RWPE2 (cell line): ENCODE data around the gene ATXN7L1.

Experiments
- ATAC-seq: fragments of 200-7000 bp; cut with Tn5 transposase; 3 replicates; pipeline ENCODE4 v1.9.1; 2021; ENCODE audit warnings: low read depth
- DNase-seq: peaks from one replicate; pipeline ENCODE4 v3.0.0-alpha.2; 2020; ENCODE audit warnings: low spot score
- H3K27ac ChIP-seq: fragments of 450-650 bp; 2 replicates; pipeline ENCODE4 v1.5.1; 2017; ENCODE audit warnings: mild to moderate bottlenecking; ENCODE audit not compliant: poor library complexity, severe bottlenecking
- H3K27me3 ChIP-seq: fragments of 250-450 bp; sonication (Bioruptor Pico); 2 replicates; pipeline ENCODE4 v1.5.1; 2021; ENCODE audit warnings: mild to moderate bottlenecking, moderate library complexity; ENCODE audit not compliant: insufficient read depth, poor library complexity, severe bottlenecking
- H3K36me3 ChIP-seq: fragments of 250-450 bp; sonication (Bioruptor Pico); 2 replicates; pipeline ENCODE4 v1.5.1; 2020; ENCODE audit warnings: low read depth, mild to moderate bottlenecking, moderate library complexity
- H3K4me1 ChIP-seq: fragments of 250-450 bp; sonication (Bioruptor Pico); 2 replicates; pipeline ENCODE4 v1.5.1; 2021; ENCODE audit warnings: mild to moderate bottlenecking, moderate library complexity; ENCODE audit not compliant: insufficient read depth, poor library complexity, severe bottlenecking
- H3K4me3 ChIP-seq: fragments of 250-450 bp; sonication (Bioruptor Pico); 2 replicates; pipeline ENCODE4 v1.5.1; 2021; ENCODE audit warnings: mild to moderate bottlenecking, moderate library complexity; ENCODE audit not compliant: severe bottlenecking
- H3K9me3 ChIP-seq: fragments of 250-450 bp; sonication (Bioruptor Pico); 2 replicates; pipeline ENCODE4 v1.5.1; 2021; ENCODE audit warnings: mild to moderate bottlenecking, moderate library complexity; ENCODE audit not compliant: severe bottlenecking
- CTCF ChIP-seq: fragments of 450-650 bp; IDR thresholded peaks from one replicate; pipeline ENCODE4 v1.5.1; 2017; ENCODE audit warnings: mild to moderate bottlenecking, moderate library complexity; ENCODE audit not compliant: poor library complexity, severe bottlenecking

The ATXN7L1 gene

GRCh38 chr7:105652359-105652993, 223.9 kb downstream of the ATXN7L1 start:
- Histone ChIP-seq H3K27ac (no peak overlapping the region), H3K9me3 (no peaks in the 10 kb centered on the region), H3K4me3 (no peak overlapping the region), H3K36me3 (no peaks in the 10 kb centered on the region), H3K4me1 (peaks cover 4% of the 10 kb centered on the region), H3K27me3 (no peaks in the 10 kb centered on the region)
- ATAC-seq (peak; percentile 94), DNase-seq (no peak)
- TF ChIP-seq CTCF = peak; percentile 80

- Histone ChIP-seq H3K4me1 (peaks cover 4% of the 10 kb centered on the region), H3K27me3 (no peaks in the 10 kb centered on the region), H3K36me3 (no peaks in the 10 kb centered on the region), H3K27ac (no peak overlapping the region), H3K4me3 (no peak overlapping the region), H3K9me3 (no peaks in the 10 kb centered on the region)
- ATAC-seq (no peak), DNase-seq (no peak)
- TF ChIP-seq CTCF = no peak
Measured at GRCh38 chr7:105651798-105652197, 224.6 kb downstream of the ATXN7L1 start.

GRCh38 chr7:105650382-105650970, 225.9 kb downstream of the ATXN7L1 start:
- Histone ChIP-seq H3K9me3 (no peaks in the 10 kb centered on the region), H3K27ac (no peak overlapping the region), H3K4me1 (peaks cover 4% of the 10 kb centered on the region), H3K36me3 (no peaks in the 10 kb centered on the region), H3K4me3 (no peak overlapping the region), H3K27me3 (no peaks in the 10 kb centered on the region)
- ATAC-seq (no peak), DNase-seq (no peak)
- no peak for TF ChIP-seq CTCF

GRCh38 chr7:105649727-105650381, 226.5 kb downstream of the ATXN7L1 start:
- TF ChIP-seq CTCF = no peak
- H3K36me3 ChIP-seq = no peaks in the 10 kb centered on the region
- H3K4me1 ChIP-seq = peaks cover 4% of the 10 kb centered on the region
- no peak for ATAC-seq
- no peaks in the 10 kb centered on the region for H3K9me3 ChIP-seq
- no peak overlapping the region for H3K4me3 ChIP-seq
- H3K27me3 ChIP-seq = no peaks in the 10 kb centered on the region
- H3K27ac ChIP-seq = no peak overlapping the region
- DNase-seq = no peak
